ENCODE data around the gene DNAH3.
"Not testable (repeated sequence)": the region's sequence is repeated elsewhere in the genome, so short reads cannot be mapped to it uniquely, and the experiment has no call there.

DNAH3 gene, protein sequence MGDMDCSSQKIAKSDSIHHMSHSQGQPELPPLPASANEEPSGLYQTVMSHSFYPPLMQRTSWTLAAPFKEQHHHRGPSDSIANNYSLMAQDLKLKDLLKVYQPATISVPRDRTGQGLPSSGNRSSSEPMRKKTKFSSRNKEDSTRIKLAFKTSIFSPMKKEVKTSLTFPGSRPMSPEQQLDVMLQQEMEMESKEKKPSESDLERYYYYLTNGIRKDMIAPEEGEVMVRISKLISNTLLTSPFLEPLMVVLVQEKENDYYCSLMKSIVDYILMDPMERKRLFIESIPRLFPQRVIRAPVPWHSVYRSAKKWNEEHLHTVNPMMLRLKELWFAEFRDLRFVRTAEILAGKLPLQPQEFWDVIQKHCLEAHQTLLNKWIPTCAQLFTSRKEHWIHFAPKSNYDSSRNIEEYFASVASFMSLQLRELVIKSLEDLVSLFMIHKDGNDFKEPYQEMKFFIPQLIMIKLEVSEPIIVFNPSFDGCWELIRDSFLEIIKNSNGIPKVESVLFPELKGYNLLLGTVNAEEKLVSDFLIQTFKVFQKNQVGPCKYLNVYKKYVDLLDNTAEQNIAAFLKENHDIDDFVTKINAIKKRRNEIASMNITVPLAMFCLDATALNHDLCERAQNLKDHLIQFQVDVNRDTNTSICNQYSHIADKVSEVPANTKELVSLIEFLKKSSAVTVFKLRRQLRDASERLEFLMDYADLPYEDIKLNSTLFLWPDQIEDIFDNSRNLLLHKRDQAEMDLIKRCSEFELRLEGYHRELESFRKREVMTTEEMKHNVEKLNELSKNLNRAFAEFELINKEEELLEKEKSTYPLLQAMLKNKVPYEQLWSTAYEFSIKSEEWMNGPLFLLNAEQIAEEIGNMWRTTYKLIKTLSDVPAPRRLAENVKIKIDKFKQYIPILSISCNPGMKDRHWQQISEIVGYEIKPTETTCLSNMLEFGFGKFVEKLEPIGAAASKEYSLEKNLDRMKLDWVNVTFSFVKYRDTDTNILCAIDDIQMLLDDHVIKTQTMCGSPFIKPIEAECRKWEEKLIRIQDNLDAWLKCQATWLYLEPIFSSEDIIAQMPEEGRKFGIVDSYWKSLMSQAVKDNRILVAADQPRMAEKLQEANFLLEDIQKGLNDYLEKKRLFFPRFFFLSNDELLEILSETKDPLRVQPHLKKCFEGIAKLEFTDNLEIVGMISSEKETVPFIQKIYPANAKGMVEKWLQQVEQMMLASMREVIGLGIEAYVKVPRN (N-terminal part only)

DNA sequence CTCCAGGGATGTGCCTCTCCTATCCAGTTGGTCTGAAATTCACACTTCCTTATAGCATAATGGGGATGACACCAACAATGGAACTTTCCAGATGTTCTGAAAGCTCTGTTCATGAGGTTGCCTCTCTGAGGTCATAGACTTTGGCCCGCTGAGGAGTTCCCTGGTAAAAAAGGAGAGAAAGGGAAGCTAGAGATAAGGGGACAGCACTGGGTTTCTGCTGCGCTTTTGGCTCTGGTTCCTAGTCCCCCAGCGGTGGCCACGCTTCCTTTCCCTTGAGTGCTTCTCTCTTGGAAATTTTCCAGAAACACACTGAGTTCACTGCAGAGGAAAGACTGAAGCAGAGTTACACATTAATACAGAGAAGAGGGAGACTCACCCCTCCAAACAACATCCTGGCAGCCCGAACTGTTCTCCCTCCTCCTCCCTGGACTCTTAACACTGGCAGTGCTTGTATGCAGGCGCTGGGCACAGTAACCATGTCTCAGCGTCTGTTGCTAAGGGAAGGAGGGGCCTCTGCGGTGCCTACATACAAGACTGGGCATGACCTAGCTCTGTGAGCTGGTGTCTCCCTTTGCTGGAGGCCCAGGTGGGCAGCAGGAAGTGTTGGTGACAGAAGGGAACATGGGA is at the start of gene DNAH3:
Gene DNAH3 (minus strand): TSS at position 472 of the 627 bp plus-strand sequence. CDS start 527 bp downstream, outside the sequence.
- no peak for DNase-seq

DNA sequence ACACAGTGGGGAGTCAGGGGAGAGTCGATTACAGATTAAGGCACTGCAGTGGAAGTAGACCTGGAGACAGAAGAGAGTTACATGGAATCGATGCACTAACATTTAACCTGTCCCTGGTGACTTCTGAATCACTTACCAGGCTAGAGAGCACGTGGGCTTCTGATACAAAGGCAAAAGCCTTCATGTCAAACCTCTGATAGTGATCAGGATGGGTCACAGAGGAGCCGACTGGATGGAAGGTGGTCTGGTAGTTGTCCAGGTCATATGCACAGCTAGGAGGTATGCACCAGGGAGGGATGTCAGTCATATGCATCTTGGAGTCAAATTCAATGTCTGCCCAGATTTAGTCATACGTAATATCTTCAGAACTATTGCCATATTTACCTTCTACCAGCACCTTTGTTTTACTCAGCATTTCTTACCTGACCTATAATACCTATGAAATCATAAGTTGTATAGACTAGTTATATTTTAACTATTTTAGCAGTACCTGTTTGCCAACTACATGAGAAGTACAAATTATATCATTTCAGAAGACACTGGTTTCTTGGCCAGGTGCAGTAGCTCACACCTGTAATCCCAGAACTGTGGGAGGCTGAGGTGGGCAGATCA is 49.1 kb upstream of the DNAH3 start:
- DNase-seq: no peak

DNA sequence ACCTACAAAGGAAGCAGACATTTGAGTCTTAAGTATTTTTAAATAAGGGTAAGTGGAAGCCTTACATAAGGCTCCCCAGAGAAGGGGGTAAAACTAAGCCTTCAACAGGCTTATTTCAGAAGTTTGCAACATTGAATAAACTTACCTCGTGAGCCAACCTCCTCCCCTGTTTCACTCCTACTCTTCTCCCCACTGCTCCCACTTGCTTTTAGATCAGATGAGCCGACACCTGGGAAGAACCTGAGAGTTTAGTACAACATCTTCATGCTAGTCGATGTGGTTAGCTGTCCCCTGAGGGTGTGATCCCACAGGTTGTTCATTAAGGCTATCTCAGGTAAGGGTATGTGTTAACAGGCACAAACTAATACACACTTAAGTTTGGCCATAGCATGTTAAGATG is 47.0 kb upstream of the DNAH3 start:
- no peak for DNase-seq

DNA sequence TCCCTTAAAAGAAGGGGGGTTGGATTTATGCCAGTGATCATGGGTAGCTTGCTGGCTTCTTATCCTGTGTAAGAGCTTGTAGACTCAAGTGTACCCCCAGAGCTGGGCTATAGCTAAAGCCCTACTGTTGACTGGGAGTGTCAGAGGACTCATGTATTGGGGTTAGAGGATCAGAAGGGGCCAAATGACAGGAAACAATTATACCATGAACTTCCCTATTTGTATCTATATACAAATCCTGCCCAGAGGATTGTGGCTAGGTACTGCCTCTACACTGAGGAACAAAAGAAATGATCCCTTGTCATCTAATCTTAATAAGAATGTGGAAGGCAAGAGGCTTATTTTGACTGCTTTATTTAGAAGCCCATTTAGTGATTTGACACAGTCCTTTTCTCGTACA is 46.5 kb upstream of the DNAH3 start:
- no peak for DNase-seq

DNA sequence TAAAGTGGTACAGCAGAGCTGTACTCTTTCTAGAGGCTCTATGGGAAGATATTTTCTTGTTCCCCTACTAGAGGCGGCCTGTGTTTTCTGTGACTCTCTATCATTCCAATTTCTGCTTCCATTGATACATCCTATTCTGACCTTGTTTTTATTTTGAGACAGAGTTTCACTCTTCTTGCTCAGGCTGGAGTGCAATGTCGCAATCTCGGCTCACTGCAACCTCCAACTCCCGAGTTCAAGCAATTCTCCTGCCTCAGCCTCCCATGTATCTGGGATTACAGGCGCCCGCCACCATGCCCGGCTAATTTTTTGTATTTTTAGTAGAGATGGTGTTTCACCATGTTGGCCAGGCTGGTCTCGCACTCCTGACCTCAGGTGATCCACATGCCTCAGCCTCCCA is 44.7 kb upstream of the DNAH3 start:
- DNase-seq: not testable (repeated sequence)

DNA sequence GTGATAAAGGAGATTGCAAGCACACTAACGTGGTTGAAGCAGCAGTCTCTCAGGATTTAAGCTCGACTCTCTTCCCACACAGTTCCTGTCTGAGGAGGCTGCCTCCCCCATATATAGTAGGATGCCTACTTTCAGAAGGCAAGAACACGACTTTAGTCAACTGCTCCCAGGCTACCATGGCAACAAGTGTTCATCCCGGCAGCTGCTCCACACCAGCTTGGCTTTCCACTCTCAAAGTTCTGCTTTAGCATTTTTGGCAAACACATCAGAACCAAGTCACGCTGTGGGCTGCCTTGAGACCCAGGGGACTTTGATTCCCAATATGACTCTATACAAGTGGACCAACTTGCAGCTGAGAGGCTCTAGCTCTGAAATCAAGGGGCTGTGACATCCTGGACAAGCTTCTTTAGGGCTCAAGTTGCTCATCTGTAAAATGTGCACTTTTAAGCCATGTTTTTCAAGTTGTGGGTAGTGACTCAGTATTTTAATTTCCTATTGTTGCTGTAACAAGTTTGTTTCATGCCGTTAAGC is 44.2 kb upstream of the DNAH3 start:
- no peak for DNase-seq

DNA sequence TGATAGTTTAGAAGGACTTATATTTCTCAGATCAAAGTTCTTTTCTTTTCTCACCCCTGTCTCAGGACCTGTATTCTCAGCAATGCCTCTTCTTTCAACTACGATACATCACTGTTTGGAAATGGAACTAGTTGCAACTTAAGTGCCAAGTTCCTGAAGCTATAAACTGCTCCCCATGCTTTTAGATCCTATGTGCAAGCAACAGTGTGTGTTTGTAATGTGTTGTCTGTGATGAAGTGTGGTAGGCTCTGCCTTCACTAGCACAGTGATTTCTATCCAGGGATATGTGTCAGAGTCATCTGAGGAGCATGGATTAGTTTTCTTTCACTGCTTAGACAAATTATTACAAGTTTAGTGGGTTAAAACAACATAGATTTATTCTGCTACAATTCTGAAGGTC is 42.3 kb upstream of the DNAH3 start:
- no peak for DNase-seq

DNA sequence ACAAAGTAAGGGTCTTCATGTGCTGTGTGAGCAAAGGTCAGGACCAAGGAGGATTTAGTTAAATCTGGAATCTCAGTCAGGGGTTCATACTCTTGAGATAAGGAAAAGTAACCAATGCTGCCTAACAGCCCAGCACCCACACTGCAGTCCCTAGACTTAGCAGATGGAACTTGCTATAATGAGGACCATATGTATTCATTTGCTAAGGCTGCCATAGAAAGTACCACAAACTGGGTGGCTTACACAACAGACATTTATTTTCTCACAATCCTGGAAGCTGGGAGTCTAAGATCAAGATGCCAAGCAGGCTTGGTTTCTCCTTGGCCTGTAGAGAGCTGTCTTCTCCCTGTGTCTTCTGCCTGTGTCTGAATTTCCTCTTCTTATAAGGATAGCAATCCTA is 40.0 kb upstream of the DNAH3 start:
- DNase-seq: no peak

DNA sequence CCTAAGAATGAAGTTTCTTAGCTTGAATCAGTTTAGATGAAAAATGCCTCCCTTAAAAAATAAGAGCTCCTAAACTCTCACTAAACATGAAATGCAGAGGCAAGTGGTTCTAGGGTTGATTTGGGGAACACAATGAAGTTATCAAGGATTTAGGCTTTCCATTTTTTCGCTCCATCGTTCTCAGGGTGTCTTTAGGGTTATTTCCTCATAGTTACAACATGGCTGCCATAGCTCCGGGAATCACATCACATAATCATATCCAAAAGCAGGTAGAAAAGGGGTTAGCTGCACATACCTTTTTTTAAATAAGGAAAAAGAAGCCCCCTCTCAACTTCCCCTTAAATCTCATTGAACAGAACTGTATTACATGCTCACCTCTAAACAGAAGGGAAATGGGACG is 39.4 kb upstream of the DNAH3 start:
- no peak for DNase-seq

DNA sequence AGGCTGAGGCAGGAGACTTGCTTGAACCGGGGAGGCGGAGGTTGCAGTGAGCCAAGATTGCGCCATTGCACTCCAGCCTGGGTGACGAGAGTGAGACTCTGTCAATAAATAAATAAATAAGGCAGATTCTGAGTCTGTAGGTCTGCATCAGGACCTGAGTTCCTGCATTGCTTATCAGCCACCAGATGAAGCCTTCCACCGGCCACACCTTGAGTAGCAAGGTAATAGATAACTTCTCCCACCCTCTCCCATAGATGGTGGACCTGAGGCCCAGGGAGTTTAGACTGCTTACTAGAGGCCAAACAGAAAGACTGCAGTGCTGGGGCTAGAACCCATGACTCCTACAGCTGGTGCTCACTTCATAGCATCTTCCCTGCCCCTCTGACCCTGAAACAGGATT is 38.7 kb upstream of the DNAH3 start:
- no peak for DNase-seq

DNA sequence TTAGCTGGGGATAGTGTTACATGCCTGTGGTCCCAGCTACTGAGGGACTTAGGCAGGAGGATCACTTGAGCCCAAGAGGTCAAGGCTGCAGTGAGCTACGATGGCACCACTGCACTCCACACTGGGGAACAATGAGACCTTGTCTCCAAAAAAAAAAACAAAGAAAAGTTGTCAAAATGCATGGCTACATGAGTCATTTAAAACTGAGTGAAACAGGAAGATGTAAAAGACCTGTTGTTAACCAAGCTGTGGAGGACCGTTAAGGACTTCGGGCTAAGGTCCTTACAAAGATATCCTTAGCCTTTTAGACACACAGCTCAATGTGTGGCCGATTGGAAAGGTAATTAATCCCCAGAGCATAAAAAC is 35.7 kb upstream of the DNAH3 start:
- no peak for DNase-seq

DNA sequence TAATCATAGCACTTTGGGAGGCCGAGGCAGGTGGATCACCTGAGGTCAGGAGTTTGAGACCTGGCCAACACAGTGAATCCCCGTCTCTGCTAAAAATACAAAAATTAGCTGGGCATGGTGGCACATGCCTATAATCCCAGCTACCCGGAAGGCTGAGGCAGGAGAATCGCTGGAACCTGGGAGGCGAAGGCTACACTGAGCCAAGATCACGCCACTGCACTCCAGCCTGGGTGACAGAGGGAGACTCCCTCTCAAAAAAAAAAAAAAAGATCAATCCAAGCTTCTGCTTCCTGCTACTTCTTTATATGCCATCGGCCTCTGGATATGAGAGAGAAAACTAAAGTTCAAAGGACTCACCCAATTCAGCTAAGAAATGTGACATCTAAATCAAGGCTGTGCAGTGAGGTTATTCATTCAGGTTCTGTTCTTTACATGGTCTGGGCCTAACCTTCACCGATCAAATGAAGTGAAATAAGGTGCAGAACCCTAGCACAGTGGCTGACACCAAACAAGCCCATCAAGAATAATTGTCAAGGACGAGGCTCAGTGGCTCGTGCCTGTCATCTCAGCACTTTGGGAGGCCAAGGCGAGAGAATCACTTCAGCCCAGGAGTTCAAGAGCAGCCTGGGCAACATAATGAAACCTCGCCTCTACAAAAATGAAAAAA is 35.1 kb upstream of the DNAH3 start:
- no peak for DNase-seq

DNA sequence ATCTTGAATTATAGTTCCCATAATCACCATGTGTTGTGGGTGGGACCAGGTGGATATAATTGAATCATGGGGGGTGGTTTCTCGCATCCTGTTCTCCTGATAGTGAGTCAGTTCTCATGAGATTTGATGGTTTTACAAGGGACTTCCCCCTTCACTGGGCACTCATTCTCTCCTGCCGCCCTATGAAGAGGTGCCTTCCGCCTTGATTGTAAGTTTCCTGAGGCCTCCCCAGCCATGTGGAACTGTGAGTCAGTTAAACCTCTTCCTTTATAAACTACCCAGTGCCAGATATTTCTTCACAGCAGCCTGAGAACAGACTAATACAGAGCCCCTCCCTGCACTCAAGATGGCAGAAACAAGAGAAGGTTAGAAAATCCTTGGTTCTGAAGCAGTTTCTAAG is 34.2 kb upstream of the DNAH3 start:
- DNase-seq: peak in 1 of 2 donors; percentile 13

DNA sequence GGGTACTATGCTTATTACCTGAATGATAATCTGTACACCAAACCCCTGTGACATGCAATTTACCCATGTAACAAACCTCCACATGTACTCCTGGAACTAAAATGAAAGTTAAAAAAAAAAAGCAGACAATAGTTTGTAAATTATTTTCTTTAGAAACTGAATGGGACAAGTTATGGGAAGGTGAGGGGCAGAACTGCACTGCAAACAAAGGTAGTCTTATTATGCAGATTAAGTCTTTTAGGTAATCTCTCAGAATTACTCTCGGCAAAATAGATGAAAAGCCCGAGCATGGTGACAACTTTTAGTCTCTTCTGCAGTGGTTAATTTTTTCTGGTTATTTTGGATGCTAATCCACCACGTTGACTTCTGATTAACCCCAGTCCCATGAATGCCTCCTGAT is 33.3 kb upstream of the DNAH3 start:
- DNase-seq: no peak

DNA sequence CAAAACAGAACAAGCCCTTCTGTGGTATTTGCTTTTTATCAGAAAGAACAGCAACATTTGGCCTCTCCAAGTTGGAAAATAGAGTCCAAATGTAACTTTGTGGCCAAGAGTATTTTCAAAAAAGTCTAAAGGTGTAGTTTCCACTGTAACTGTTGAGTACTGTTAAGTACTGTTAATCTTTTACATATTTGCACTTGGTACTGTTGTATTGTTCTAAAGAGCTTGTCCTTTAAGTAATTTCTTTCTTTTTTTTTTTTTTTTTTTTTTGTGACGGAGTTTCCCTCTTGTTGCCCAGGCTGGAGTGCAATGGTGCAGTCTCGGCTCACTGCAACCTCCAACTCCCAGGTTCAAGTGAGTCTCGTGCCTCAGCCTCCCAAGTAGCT is 29.3 kb upstream of the DNAH3 start:
- no peak for DNase-seq

DNA sequence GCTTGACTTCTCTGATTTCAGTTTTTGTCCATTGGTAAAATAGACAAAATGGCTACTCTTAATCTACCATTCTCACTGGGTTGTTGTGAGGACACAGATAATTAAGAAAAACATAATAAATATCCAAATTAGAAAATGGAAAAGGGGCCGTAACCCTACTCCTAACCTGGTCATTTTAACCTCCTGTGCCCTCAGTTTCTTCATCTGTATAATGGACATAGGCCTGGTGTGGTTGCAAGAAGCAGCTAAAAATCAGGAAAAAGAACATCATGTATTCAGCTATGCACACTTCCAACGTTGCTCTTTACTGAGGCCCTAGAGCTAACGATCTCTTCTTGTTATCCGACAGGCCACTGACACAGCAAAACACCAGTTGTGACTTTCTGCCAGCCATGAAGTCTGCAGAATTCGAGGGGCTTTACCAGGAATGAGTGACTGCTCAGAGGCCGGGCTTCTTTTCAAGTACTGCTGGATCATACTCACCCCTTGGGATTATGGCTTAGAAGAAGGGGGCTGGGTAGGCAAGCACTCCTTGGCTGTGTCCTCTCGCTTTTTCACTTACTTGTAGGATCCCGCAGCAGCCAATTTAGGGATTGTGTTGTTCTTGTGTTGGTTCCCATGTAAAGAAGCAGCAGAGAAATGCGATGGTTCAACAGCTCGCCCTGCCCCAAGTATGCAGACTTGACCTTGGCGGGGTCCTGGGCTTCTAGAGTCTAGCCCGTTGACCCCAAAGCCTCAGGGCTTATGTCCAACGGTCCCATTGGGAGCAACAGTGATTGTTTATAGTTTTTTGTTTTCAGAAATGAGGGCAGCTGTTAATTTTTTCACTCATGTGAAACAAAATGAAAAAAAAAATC is 28.7 kb upstream of the DNAH3 start:
- no peak for DNase-seq

DNA sequence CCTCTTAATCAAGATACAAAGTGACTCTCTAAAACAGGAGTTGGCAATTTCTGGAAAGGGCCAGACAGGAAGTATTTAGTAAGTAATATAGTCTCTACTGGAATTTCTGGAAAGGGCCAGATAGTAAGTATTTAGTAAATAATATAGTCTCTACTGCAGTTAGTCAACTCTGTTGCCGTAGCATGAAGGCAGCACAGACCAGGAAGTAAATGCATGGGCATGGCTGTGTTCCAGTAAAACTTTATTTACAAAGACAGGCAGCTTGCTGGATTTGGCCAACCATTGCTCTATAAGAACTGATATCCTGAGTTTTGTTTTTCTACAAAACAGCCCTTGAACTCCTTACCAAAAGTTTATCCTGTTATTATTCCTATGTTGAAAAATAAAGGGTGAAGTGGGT is 24.8 kb upstream of the DNAH3 start:
- DNase-seq: no peak

DNA sequence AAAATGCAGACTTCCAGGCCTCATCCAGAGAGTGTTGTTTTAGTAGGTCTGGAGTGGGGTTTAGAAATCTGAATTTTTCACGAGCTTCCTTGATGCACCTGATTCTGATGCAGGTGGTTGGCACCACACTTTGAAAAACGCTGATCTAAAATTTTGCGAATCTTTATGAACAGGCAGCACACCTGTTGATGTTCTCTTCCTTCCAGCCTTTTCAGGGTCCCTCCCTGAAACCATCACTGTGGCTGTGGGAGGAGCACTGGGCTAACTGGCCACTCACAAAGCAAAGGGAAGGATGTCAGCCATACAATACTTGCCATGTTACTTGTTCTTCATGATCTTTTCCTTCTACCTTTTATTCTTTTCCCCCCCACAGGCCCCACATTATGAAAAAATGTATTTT is 22.0 kb upstream of the DNAH3 start:
- DNase-seq: no peak

DNA sequence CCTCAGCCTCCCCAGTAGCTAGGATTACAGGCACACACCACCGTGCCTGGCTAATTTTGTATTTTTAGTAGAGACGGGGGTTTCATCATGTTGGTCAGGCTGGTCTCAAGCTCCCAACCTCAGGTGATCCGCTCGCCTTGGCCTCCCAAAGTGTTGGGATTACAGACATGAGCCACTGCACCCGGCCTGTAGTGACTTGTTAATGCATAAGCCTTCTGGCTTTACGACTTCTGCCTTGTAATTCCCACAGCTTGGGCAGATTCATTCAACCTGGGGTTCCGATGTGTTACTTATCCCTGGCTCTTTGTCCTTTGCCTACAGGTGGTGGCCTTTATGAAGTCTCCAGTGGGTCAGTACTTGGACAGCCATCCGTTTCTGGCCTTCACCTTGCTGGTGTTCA is 19.5 kb upstream of the DNAH3 start:
- DNase-seq: not testable (repeated sequence)

DNA sequence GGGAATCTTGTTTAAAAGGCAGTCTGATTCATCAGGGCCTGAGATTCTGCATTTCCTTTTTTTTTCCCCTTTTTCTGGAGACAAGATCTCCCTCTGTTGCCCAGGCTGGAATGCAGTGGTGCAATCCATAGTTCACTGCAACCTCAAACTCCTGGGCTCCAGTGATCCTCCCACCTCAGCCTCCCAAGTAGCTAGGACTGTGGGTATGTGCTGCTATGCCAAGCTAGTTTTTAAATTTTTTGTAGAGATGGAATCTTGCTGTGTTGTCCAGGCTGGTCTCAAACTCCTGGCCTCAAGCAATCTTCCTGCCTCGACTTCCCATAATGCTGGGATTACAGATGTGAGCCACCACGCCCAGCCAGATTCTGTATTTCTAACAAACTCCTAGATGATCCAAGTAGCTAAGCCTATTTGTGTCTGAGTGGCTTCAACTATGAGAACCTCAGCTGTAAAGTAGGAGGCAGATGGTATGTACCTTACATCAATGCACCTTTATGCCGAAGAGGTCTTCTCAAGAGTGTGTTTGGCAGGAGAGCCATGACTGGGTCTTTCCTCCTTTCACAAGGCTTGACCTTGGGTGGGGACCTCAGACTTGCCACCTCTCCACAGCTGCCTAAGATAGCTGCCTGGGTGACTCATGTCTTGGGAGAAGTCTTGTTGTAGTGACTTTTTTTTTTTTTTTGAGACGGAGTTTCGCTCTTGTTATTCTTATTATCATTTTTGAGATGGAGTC is 18.8 kb upstream of the DNAH3 start:
- DNase-seq: no peak

Measured in stimulated activated CD4-positive, alpha-beta T cell treated with anti-CD3 and anti-CD28 coated beads, Interleukin-2, amount 100 ng/mL, for 48 hours (primary cell).